KOPT-K1 (cell line): ENCODE measurements around the gene EGLN1.

ENCODE experiments used
- H3K27ac ChIP-seq: fragments of 200-600 bp; sonication (generic); 2 replicates; pipeline ENCODE4 v1.5.1; 2016; ENCODE audit warnings: antibody characterized with exemption, mild to moderate bottlenecking, low read depth, low read length; ENCODE audit not compliant: poor library complexity, severe bottlenecking
- H3K36me3 ChIP-seq: fragments of 200-600 bp; sonication (generic); 2 replicates; pipeline ENCODE4 v1.5.1; 2017; ENCODE audit warnings: antibody characterized with exemption, mild to moderate bottlenecking, low read length, moderate library complexity; ENCODE audit not compliant: insufficient read depth
- H3K9me3 ChIP-seq: fragments of 200-600 bp; sonication (generic); 2 replicates; pipeline ENCODE4 v1.5.1; 2017; ENCODE audit warnings: antibody characterized with exemption, low read length, mild to moderate bottlenecking; ENCODE audit not compliant: insufficient read depth, poor library complexity, severe bottlenecking

The EGLN1 gene

GRCh38 chr1:231417513-231417912 lies 4.6 kb downstream of the EGLN1 start:
- no peak overlapping the region for H3K27ac ChIP-seq
- H3K9me3 ChIP-seq, result no peaks in the 10 kb centered on the region
- peaks cover 24% of the 10 kb centered on the region for H3K36me3 ChIP-seq

GRCh38 chr1:231416901-231417300 lies 5.2 kb downstream of the EGLN1 start:
- no peak overlapping the region for H3K27ac ChIP-seq
- peaks cover 28% of the 10 kb centered on the region for H3K36me3 ChIP-seq

DNA sequence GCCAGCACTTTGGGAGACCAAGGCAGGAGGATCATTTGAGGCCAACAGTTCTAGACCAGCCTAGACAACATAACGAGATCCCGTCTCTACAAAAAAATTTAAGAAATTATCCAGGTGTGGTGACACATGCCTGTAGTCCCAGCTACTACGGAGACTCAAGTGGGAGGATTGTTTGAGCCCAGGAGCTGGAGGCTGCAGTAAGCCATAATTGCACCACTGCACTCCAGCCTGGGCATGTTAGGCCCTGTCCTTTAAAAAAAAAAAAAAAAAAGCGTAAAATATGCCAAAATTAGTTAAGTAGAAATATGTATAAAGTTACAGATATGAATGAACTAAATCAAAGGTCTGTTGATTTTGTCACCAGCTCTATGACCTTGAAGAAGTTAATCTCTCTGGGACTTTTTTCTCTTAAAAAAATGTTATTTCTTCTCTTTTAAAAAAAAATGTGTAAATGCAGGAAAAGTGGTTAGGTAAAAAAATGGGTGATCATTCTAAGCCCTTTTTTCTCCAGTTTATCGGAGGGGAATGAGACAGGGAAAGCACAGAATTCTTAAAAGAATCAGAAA lies 7.0 kb downstream of the EGLN1 start:
- H3K27ac ChIP-seq, result no peak overlapping the region
- peaks cover 35% of the 10 kb centered on the region for H3K36me3 ChIP-seq
- H3K9me3 ChIP-seq, result no peaks in the 10 kb centered on the region

More at GRCh38 chr1:231416901-231417300, 5.2 kb downstream of the EGLN1 start:
- no peaks in the 10 kb centered on the region for H3K9me3 ChIP-seq

DNA sequence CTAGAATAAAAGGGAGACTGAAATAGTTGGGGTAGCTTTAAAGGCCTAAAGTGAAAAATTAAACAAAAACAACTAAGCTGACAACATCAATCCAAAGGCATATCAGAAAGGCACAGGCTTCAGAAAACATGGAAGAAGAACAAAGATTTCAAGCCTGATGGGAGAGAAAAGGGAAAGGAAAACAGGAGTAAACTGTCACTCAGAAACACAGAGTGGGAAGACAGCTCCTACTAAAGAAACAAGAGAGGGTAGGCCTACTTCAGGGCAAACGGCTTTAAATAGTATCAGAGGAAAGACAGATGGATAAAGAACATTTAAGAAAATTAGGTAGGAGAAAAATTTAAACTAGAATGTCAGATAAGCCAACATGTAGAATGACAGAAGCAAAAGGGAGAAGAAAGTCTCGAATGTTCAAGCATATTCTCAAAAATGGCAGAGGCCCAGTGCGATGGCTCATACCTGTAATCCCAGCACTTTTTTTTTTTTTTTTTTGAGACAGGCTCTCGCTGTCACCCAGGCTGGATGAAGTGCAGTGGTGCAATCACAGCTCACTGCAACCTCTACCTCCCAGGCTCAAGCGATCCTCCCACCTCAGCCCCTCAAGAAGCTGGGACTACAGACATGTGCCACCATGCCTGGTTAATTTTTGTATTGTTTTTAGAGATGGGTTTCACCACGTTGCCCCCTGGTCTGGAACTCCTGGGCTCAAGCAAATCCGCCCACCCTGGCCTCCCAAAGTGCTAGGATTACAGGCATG lies 7.6 kb downstream of the EGLN1 start:
- H3K27ac ChIP-seq, result no peak overlapping the region
- H3K9me3 ChIP-seq, result no peaks in the 10 kb centered on the region
- peaks cover 42% of the 10 kb centered on the region for H3K36me3 ChIP-seq

DNA sequence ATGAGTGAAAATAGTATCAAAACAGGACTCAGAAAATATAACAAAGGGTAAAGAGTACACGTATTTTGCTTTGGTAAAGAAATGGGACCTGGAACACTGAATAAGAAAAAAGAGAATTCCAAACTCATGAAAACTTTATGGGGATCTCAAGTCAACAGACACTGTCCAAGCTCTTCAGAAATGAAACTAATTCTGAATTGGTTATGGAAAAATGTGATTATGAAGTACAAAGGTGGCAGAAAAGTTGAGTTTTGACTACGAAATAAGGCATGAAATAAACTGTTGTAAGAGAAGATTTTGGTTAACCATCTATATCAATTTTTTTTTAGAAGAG lies 8.4 kb downstream of the EGLN1 start:
- H3K9me3 ChIP-seq, result no peaks in the 10 kb centered on the region
- no peak overlapping the region for H3K27ac ChIP-seq
- H3K36me3 ChIP-seq, result peaks cover 49% of the 10 kb centered on the region

DNA sequence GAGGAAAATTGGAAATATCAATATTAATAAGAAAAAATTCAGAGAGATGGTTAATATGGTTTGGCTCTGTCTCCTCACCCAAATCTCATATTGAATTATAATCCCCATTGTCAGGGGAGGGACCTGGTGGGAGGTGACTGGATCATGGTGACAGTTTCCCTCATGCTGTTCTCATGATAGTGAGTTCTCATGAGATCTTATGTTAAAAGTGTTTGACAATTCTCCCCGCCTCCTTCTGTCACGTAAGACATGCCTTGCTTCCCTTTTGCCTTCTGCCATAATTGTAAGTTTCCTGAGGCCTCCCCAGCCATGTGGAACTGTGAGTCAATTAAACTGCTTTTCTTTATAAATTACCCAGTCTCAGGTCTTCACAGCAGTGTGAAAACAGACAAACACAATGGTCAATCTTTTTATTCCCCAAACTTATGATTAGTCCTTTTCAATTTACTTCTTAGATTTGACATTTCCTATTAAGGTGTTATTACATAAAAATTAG lies 11.0 kb downstream of the EGLN1 start:
- Histone ChIP-seq H3K9me3 (no peaks in the 10 kb centered on the region), H3K27ac (no peak overlapping the region), H3K36me3 (peaks cover 66% of the 10 kb centered on the region)

DNA sequence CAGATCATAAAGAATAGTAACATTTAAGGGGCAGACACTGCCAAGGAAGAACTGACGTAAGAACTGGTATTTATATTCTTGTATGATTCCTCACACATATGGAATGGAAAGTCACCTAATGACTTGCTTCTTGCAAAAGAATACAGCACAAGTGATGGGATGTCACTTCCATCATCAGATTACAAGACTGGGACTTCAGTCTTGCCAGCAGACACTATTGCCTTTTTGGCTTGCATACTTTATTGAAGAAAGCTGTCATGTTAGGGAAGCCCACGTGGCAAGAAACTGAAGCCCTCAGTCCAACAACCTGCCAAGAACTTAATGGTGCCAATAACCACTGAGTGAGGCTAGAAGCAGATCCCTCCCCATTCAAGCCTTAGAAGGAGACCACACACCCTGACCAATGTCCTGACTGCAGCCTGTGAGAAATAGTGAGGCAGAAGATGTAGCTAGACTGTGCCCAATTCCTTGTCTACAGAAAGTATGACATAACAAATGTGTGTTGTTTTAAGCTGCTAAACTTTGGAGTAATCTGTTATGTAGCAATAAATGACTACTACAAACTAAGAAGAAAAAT lies 12.0 kb downstream of the EGLN1 start:
- H3K9me3 ChIP-seq, result no peaks in the 10 kb centered on the region
- H3K36me3 ChIP-seq, result peaks cover 70% of the 10 kb centered on the region
- H3K27ac ChIP-seq, result no peak overlapping the region

GRCh38 chr1:231408528-231409094 lies 13.5 kb downstream of the EGLN1 start:
- H3K27ac ChIP-seq, result no peak overlapping the region
- H3K9me3 ChIP-seq, result no peaks in the 10 kb centered on the region
- H3K36me3 ChIP-seq, result peaks cover 65% of the 10 kb centered on the region

- Histone ChIP-seq H3K27ac (no peak overlapping the region), H3K36me3 (peaks cover 56% of the 10 kb centered on the region), H3K9me3 (no peaks in the 10 kb centered on the region)
Observed at GRCh38 chr1:231407547-231408396, 14.3 kb downstream of the EGLN1 start.

DNA sequence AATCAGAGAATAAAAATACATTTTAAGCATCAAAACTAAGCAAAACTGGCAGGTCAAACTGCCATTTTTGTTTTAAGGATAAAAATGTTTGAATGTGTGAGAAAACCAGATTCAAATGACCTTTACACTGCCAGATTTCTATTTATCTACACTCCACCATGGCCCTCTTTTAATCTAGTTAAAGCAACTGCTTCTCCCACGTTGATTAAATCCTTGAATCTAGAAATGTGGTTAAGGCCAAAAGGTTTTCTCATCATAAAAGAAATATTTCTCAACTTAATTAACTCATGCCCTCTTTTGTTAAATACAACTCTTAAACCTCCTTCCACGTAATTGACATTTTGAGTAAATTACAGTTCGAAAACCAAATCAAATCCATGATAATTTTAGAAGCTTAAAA lies 15.0 kb downstream of the EGLN1 start:
- H3K9me3 ChIP-seq, result no peaks in the 10 kb centered on the region
- peaks cover 49% of the 10 kb centered on the region for H3K36me3 ChIP-seq
- H3K27ac ChIP-seq, result no peak overlapping the region

DNA sequence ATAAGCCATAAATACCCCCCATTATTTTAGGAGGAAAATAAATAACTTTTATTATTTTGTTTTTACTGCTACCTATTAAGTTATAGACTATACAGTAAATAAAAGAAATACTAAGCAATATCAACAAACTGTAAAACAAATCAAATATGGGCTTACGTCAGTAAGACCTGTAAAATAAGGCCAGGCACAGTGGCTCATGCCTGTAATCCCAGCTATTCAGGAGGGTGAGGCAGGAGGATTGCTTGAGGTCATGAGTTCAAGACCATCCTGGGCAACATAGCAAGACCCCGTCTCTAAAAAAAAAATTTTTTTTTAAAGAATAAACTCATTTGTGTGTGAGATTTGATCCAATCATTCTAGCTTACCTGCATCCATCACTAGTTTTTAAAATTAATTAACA lies 17.8 kb downstream of the EGLN1 start:
- Histone ChIP-seq H3K36me3 (peaks cover 34% of the 10 kb centered on the region), H3K9me3 (no peaks in the 10 kb centered on the region), H3K27ac (no peak overlapping the region)

- Histone ChIP-seq H3K36me3 (peaks cover 8% of the 10 kb centered on the region), H3K27ac (no peak overlapping the region), H3K9me3 (no peaks in the 10 kb centered on the region)
Observed at GRCh38 chr1:231401478-231401877, 20.6 kb downstream of the EGLN1 start.

DNA sequence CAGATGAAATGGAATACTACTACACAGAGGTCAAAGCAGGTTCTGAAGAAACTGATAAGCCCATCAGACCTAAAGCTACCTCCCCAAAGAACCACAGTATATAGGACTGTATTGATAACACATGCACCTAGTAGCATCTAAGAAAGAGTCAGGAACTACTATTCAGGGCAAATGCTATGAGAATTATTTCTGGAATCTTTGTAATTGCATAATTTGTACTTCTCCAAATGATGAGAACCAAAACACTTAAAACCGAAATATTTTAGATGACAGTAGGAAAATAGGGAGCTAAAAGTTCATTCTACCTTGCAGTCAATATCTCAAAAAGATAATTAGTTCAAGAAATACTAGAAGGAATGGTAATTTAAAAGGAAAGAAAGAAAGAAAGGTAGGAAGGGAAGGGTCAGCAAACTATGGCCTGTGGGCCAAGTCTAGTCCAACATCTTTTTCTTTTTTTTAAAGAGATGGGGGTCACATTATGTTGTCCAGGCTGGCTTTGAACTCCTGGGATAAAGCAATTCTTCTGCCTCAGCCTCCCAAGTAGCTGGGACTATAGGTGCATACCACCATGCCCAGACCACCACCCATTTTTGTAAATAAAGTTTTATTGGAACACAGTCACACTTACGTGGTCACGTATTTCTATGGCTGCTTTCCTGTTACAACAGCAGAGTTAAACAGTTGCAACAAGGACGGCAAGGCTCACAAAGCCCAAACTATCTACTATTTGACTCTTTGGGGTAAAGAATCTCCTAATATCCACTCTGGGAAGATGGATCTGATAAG lies 24.0 kb downstream of the EGLN1 start:
- Histone ChIP-seq H3K9me3 (no peaks in the 10 kb centered on the region), H3K27ac (no peak overlapping the region), H3K36me3 (no peaks in the 10 kb centered on the region; the same call in 1 of the 2 replicates)

DNA sequence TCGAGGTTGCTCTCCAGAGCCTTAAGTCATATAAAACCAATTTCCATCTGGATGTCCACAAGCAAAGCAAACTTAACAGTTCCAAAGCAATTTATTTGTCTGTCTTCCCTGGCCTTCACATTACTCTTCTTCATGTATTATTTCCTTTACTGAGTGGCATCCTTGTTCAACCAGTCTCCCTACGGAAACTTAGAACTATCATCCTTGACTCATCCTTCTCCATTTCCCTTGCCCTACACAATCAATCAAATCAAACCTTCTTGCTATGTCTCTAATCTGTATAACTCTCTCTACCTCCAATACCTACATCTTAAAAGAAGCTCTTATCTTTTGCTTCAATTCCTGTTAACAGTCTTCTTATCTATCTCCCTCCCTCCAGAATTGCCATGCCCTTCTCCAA lies 25.4 kb downstream of the EGLN1 start:
- no peak overlapping the region for H3K27ac ChIP-seq
- no peaks in the 10 kb centered on the region for H3K36me3 ChIP-seq
- H3K9me3 ChIP-seq, result no peaks in the 10 kb centered on the region
